Eye (tissue), 1 donor: ENCODE measurements around the gene CEP112.

ENCODE experiments used
- DNase-seq: peaks from one replicate; pipeline ENCODE4 v3.0.0-alpha.2; 2015

Gene CEP112

GRCh38 chr17:66054242-66054641, 137.7 kb downstream of the CEP112 start:
- DNase-seq, result no peak

GRCh38 chr17:66044083-66044482, 147.8 kb downstream of the CEP112 start:
- no peak for DNase-seq

GRCh38 chr17:66043419-66043818, 148.5 kb downstream of the CEP112 start:
- DNase-seq, result no peak

GRCh38 chr17:66040402-66040801, 151.5 kb downstream of the CEP112 start:
- DNase-seq, result no peak

- no peak for DNase-seq
Measured at GRCh38 chr17:66038125-66038524, 153.8 kb downstream of the CEP112 start.

GRCh38 chr17:66037221-66037620, 154.7 kb downstream of the CEP112 start:
- no peak for DNase-seq

- no peak for DNase-seq
Measured at GRCh38 chr17:66032082-66032712, 159.7 kb downstream of the CEP112 start.

GRCh38 chr17:66025551-66025950, 166.4 kb downstream of the CEP112 start:
- no peak for DNase-seq

GRCh38 chr17:66021757-66022156, 170.2 kb downstream of the CEP112 start:
- no peak for DNase-seq

GRCh38 chr17:66018786-66019185, 173.1 kb downstream of the CEP112 start:
- no peak for DNase-seq

- no peak for DNase-seq
Measured at GRCh38 chr17:66016231-66016630, 175.7 kb downstream of the CEP112 start.

- DNase-seq, result no peak
Measured at GRCh38 chr17:66008680-66009079, 183.3 kb downstream of the CEP112 start.

- no peak for DNase-seq
Measured at GRCh38 chr17:66006654-66007053, 185.3 kb downstream of the CEP112 start.

- DNase-seq, result no peak
Measured at GRCh38 chr17:66002812-66003211, 189.1 kb downstream of the CEP112 start.

- DNase-seq, result no peak
Measured at GRCh38 chr17:66002063-66002585, 189.8 kb downstream of the CEP112 start.

GRCh38 chr17:66000216-66000615, 191.7 kb downstream of the CEP112 start:
- DNase-seq, result no peak

- DNase-seq, result no peak
Measured at GRCh38 chr17:65998675-65999074, 193.3 kb downstream of the CEP112 start.

- DNase-seq, result no peak
Measured at GRCh38 chr17:65994679-65995078, 197.3 kb downstream of the CEP112 start.

- no peak for DNase-seq
Measured at GRCh38 chr17:65994114-65994513, 197.8 kb downstream of the CEP112 start.

- DNase-seq, result no peak
Measured at GRCh38 chr17:65990593-65990992, 201.3 kb downstream of the CEP112 start.

GRCh38 chr17:65988451-65988850, 203.5 kb downstream of the CEP112 start:
- DNase-seq, result no peak

- DNase-seq, result no peak
Measured at GRCh38 chr17:65987988-65988387, 203.9 kb downstream of the CEP112 start.

GRCh38 chr17:65985571-65985970, 206.4 kb downstream of the CEP112 start:
- DNase-seq, result no peak

GRCh38 chr17:65984299-65984698, 207.6 kb downstream of the CEP112 start:
- no peak for DNase-seq

GRCh38 chr17:65978871-65979270, 213.1 kb downstream of the CEP112 start:
- DNase-seq, result peak; percentile 35
